Gastroesophageal sphincter (tissue), 4 donors: ENCODE data around the gene RNF125. TPM values are rescaled to one million over a fixed set of nuclear protein-coding genes. Genes with fewer than 3 reads are reported as not detected.
"Not testable (repeated sequence)": the region's sequence is repeated elsewhere in the genome, so short reads cannot be mapped to it uniquely, and the experiment has no call there.

Experiments used
- ATAC-seq: fragments of 150-250 bp; one replicate; pipeline ENCODE4 v1.9.1; 2016; ENCODE audit warnings: mild to moderate bottlenecking, moderate library complexity
- H3K27ac ChIP-seq, 4 donors: fragments of 200-600 bp; sonication (generic) in 3 of 4; 1 replicate in 3 of 4; 2 replicates in 1 of 4; pipeline ENCODE4 v1.5.1; 2016 to 2019
- H3K27me3 ChIP-seq: fragments of 200-600 bp; sonication (generic); one replicate; pipeline ENCODE4 v1.5.1; 2019
- H3K36me3 ChIP-seq, 2 donors: fragments of 200-600 bp; sonication (generic); one replicate each; pipeline ENCODE4 v1.5.1; 2019; ENCODE audit warnings: control low read depth in 1 of 2
- H3K4me1 ChIP-seq, 3 donors: fragments of 200-600 bp; sonication (generic); 1 replicate in 2 of 3; 2 replicates in 1 of 3; pipeline ENCODE4 v1.5.1; 2016 to 2019; ENCODE audit warnings: control low read depth in 2 of 3
- H3K4me3 ChIP-seq, 2 donors: fragments of 200-600 bp; sonication (generic); one replicate each; pipeline ENCODE4 v1.5.1; 2019; ENCODE audit warnings: mild to moderate bottlenecking in 1 of 2, moderate library complexity in 1 of 2
- H3K9me3 ChIP-seq, 3 donors: fragments of 200-600 bp; sonication (generic); one replicate each; pipeline ENCODE4 v1.5.1; 2017 to 2019; ENCODE audit warnings: control low read depth in 2 of 3
- EP300 ChIP-seq: sonication (generic); formaldehyde crosslinking; IDR thresholded peaks from one replicate; pipeline ENCODE4 v1.6.1; 2017; ENCODE audit warnings: antibody characterized with exemption, mild to moderate bottlenecking
- POLR2A ChIP-seq, 2 donors: fragments of 450-650 bp; IDR thresholded peaks; one replicate each; pipeline ENCODE4 v1.6.1; 2017; ENCODE audit warnings: antibody characterized with exemption in 2 of 2, mild to moderate bottlenecking in 2 of 2, moderate library complexity in 1 of 2
- POLR2AphosphoS5 ChIP-seq: sonication (generic); formaldehyde crosslinking; IDR thresholded peaks from one replicate; pipeline ENCODE4 v1.6.1; 2017; ENCODE audit warnings: antibody characterized with exemption
- WGBS, 2 donors: methylation state at CpG; one replicate each; pipeline ENCODE4 v1.1.5; 2018; ENCODE audit warnings: low coverage in 1 of 2; 5-methylcytosine and 5-hydroxymethylcytosine counted together
- total RNA-seq, 4 donors: library from RNA; depleted of rRNA; stranded (reverse); fragments of >200 nt; gene quantifications; one replicate each; pipeline ENCODE4 v1.1.0, GENCODE V29; 2016
- TF ChIP-seq, protein P1 (sequence below), 4 experiments: fragments of 200-600 bp in 2 of 4; fragments of 450-650 bp in 2 of 4; sonication (generic) in 1 of 4; IDR thresholded peaks; one replicate each; pipeline ENCODE4 v1.5.1; 2017 to 2019; ENCODE audit warnings: antibody characterized with exemption in 4 of 4, mild to moderate bottlenecking in 2 of 4, moderate library complexity in 2 of 4

Gene RNF125
- total RNA-seq, 4 donors from 2014 or later: 1.7 to 5.2 (median 3.1) TPM

DNA sequence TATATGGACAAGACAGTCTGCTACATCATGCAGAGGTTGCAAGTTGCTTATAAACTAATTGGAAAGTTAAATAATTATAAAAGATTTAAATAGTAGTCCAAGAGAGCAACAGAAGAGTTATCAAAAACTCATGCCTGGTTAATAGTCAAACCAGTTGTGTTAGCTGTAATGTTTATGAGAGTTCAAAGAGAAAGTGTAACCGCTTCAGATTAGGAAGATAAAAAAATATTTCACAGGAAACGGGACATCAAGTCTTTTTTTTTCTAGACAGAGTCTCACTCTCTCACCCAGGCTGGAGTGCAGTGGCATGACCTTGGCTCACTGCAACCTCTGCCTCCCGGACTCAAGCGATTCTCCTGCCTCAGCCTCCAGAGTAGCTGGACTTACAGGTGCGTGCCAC is 34.6 kb upstream of the RNF125 start:
- no peak overlapping the region for H3K27ac ChIP-seq
- WGBS, 2 donors: 79 to 90% methylated on average over 5 of the region's 5 CpGs
- H3K27me3 ChIP-seq: no peaks in the 10 kb centered on the region
- H3K9me3 ChIP-seq: peaks cover 0 to 1% (median 0%) of the 10 kb centered on the region in 3 donors
- H3K36me3 ChIP-seq: no peaks in the 10 kb centered on the region
- no peaks in the 10 kb centered on the region for H3K4me1 ChIP-seq
- no peak for ATAC-seq
- TF ChIP-seq EP300: no peak
- TF ChIP-seq, protein P1, sequence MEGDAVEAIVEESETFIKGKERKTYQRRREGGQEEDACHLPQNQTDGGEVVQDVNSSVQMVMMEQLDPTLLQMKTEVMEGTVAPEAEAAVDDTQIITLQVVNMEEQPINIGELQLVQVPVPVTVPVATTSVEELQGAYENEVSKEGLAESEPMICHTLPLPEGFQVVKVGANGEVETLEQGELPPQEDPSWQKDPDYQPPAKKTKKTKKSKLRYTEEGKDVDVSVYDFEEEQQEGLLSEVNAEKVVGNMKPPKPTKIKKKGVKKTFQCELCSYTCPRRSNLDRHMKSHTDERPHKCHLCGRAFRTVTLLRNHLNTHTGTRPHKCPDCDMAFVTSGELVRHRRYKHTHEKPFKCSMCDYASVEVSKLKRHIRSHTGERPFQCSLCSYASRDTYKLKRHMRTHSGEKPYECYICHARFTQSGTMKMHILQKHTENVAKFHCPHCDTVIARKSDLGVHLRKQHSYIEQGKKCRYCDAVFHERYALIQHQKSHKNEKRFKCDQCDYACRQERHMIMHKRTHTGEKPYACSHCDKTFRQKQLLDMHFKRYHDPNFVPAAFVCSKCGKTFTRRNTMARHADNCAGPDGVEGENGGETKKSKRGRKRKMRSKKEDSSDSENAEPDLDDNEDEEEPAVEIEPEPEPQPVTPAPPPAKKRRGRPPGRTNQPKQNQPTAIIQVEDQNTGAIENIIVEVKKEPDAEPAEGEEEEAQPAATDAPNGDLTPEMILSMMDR (IDR thresholded peaks at IDR 0.05): no peak
- TF ChIP-seq POLR2AphosphoS5: no peak
- TF ChIP-seq POLR2A (IDR thresholded peaks at IDR 0.05): no peak
- H3K4me3 ChIP-seq: no peak overlapping the region

DNA sequence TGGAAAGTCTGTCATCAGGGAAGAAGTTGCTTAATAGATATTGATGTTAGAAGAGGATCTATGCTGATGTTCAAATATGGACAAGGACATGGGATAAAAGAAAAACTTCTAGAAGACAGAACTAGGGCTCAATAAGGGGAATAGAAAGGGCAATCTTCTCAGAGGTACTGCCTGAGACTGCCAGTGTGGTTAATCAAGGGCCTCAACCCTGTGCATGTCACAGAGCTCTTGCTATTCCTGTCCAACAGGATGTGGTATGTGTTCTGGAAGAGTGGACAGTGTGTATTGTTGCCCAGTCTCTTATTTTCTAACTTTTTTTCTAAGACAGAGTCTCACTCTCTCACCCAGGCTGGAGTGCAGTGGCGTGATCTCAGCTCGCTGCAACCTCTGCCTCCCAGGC is 27.8 kb upstream of the RNF125 start:
- Histone ChIP-seq H3K27ac (no peak overlapping the region), H3K9me3 (no peaks in the 10 kb centered on the region), H3K4me3 (no peak overlapping the region), H3K27me3 (no peaks in the 10 kb centered on the region), H3K4me1 (no peaks in the 10 kb centered on the region), H3K36me3 (no peaks in the 10 kb centered on the region)
- TF ChIP-seq EP300: no peak
- 80 to 90% methylated on average over 1 to 2 of the region's 2 CpGs for WGBS, 2 donors
- no peak for ATAC-seq

DNA sequence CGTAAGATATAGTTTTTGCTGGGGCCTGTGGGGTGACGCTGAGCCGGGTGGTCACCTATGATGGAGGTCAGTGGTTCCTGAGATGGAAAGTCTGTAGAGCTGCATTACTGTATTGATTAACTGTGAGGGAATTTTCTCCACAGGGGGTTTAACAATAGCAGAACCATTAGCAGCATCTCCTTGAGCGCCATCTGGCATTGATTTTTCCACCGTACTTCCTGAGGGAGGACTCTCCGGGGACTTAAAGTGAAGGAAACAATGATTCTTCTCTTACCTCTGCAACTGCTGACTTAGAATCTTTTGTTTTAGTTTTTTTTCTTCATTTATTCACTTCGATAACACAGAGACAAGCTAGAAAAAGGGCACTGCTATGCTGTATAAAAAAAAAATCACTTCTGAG is 22.6 kb upstream of the RNF125 start:
- no peak for ATAC-seq
- 78 to 91% methylated on average over 7 of the region's 7 CpGs for WGBS, 2 donors
- Histone ChIP-seq H3K4me3 (no peak overlapping the region), H3K27ac (no peak overlapping the region), H3K4me1 (no peaks in the 10 kb centered on the region), H3K9me3 (no peaks in the 10 kb centered on the region), H3K27me3 (no peaks in the 10 kb centered on the region), H3K36me3 (no peaks in the 10 kb centered on the region)
- no peak for TF ChIP-seq POLR2AphosphoS5
- no peak for TF ChIP-seq EP300
- TF ChIP-seq, protein P1 (IDR thresholded peaks at IDR 0.05): no peak
- TF ChIP-seq POLR2A (IDR thresholded peaks at IDR 0.05): no peak

DNA sequence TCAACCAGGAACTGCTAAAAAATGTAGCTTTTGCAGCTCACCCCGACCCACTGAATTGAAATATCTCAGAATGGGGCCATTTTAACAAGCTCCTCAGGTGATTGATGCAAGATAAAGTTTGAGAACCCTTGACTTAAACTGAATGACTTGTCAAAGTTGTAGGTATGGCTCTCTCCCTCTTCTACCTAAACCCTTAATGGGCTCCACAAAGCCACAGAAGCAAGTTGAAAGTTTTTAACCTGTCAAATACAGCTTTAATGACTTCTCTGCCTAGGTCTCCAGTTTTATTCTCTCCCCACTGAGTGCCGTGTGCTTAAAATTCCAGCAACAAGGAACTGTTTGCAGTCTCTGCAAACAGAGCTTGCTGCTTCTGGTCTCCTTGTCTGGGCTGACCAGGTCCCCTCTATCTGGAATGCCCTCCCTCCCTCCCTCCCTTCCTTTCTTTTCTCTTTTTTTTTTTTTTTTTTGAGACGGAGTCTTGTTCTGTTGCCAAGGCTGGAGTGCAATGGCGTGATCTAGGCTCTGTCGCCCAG is 19.7 kb upstream of the RNF125 start:
- no peak overlapping the region for H3K27ac ChIP-seq
- ATAC-seq: no peak

DNA sequence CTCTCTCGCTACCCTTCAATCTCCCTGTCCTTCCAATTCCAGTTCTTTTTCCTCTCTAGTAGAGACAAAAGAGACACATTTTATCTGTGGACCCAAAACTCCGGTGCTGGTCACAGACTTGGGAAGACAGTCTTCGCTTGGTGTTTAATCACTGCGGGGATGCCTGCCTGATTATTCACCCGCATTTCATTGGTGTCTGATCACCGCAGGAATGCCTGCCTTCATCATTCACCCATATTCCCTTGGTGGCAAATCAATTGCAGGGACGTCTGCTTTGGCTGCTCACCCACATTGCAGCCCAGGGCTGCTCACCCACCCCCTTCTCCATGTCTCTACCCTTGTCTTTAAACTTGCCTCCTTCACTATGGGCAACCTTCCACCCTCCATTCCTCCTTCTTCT is 17.5 kb upstream of the RNF125 start:
- WGBS, 2 donors: 89 to 92% methylated on average over 3 to 6 of the region's 7 CpGs
- ATAC-seq, H3K4me1 ChIP-seq, H3K27ac ChIP-seq, H3K27me3 ChIP-seq, H3K36me3 ChIP-seq, H3K4me3 ChIP-seq, H3K9me3 ChIP-seq: not testable (repeated sequence)

More for the DNA sequence above, 19.7 kb upstream of the RNF125 start:
- no peak for TF ChIP-seq POLR2AphosphoS5
- no peak for TF ChIP-seq EP300
- TF ChIP-seq, protein P1 (IDR thresholded peaks at IDR 0.05): no peak
- no peak for TF ChIP-seq POLR2A (IDR thresholded peaks at IDR 0.05)
- no peaks in the 10 kb centered on the region for H3K27me3 ChIP-seq
- no peaks in the 10 kb centered on the region for H3K36me3 ChIP-seq
- WGBS, 2 donors: 52 to 63% methylated on average over 2 to 5 of the region's 5 CpGs
- H3K4me3 ChIP-seq: no peak overlapping the region
- no peaks in the 10 kb centered on the region for H3K4me1 ChIP-seq
- H3K9me3 ChIP-seq: no peaks in the 10 kb centered on the region

DNA sequence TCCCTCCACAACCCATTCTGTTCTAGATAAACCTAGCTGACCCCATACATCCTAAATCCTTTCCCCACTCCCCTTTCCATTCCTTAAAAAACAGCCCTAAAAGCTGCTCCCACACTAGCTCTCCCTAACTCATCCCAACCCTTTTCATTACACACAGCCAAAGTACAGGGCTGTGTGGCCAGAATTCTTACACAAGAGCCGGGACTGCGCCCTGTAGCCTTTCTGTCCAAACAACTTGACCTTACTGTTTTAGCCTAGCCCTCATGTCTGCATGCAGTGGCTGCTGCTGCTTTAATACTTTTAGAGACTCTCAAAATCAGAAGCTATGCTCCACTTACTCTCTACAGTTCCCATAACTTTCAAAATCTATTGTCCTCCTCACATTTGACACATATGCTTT is 14.8 kb upstream of the RNF125 start:
- H3K9me3 ChIP-seq, ATAC-seq, H3K4me1 ChIP-seq, H3K27ac ChIP-seq, H3K36me3 ChIP-seq, H3K27me3 ChIP-seq, H3K4me3 ChIP-seq: not testable (repeated sequence)
- WGBS, 2 donors: 63 to 80% methylated on average over 2 of the region's 2 CpGs
